Skin of body (tissue), 2 donors: ENCODE measurements around the gene ARHGEF28. TPM values are rescaled to one million over a fixed set of nuclear protein-coding genes. Genes with fewer than 3 reads are reported as not detected.

Source experiments
- DNase-seq: peaks from one replicate; lab custom pipeline; 2025; lab: John Stamatoyannopoulos, UW
- total RNA-seq: library from RNA; depleted of rRNA; stranded (reverse); fragments of >200 nt; gene quantifications from one replicate; pipeline ENCODE4 v1.2.3, GENCODE V29; 2014

Gene ARHGEF28
- total RNA-seq, 1 donor from 2014 or later: 19.2 TPM

- no peak for DNase-seq
These were observed 186.5 kb downstream of the ARHGEF28 start for GRCh38 chr5:73812457-73812856.

GRCh38 chr5:73812962-73813588, 187.1 kb downstream of the ARHGEF28 start:
- DNase-seq: no peak

GRCh38 chr5:73814233-73814846, 188.3 kb downstream of the ARHGEF28 start:
- no peak for DNase-seq

GRCh38 chr5:73815631-73816030, 189.6 kb downstream of the ARHGEF28 start:
- DNase-seq: no peak

- no peak for DNase-seq
These were observed 190.8 kb downstream of the ARHGEF28 start for GRCh38 chr5:73816656-73817420.

- DNase-seq: no peak
These were observed 192.4 kb downstream of the ARHGEF28 start for GRCh38 chr5:73818357-73818756.

- no peak for DNase-seq
These were observed 194.3 kb downstream of the ARHGEF28 start for GRCh38 chr5:73820326-73820725.

- no peak for DNase-seq
These were observed 195.0 kb downstream of the ARHGEF28 start for GRCh38 chr5:73821003-73821402.

- DNase-seq: no peak
These were observed 196.4 kb downstream of the ARHGEF28 start for GRCh38 chr5:73822278-73822988.

- no peak for DNase-seq
These were observed 197.0 kb downstream of the ARHGEF28 start for GRCh38 chr5:73822989-73823339.

GRCh38 chr5:73823508-73823925, 197.5 kb downstream of the ARHGEF28 start:
- DNase-seq: no peak

- no peak for DNase-seq
These were observed 199.2 kb downstream of the ARHGEF28 start for GRCh38 chr5:73825199-73825598.

GRCh38 chr5:73825736-73826135, 199.7 kb downstream of the ARHGEF28 start:
- no peak for DNase-seq

- no peak for DNase-seq
These were observed 200.5 kb downstream of the ARHGEF28 start for GRCh38 chr5:73826301-73827105.

- DNase-seq: no peak
These were observed 201.1 kb downstream of the ARHGEF28 start for GRCh38 chr5:73827106-73827450.

- no peak for DNase-seq
These were observed 202.5 kb downstream of the ARHGEF28 start for GRCh38 chr5:73828465-73828864.

- DNase-seq: no peak
These were observed 204.7 kb downstream of the ARHGEF28 start for GRCh38 chr5:73830646-73831045.

GRCh38 chr5:73831066-73831465, 205.1 kb downstream of the ARHGEF28 start:
- no peak for DNase-seq

GRCh38 chr5:73834693-73835092, 208.7 kb downstream of the ARHGEF28 start:
- DNase-seq: no peak

- no peak for DNase-seq
These were observed 209.7 kb downstream of the ARHGEF28 start for GRCh38 chr5:73835726-73836125.

- no peak for DNase-seq
These were observed 210.6 kb downstream of the ARHGEF28 start for GRCh38 chr5:73836607-73837006.
